Activated effector memory CD4-positive, alpha-beta T cell treated with anti-CD3 and anti-CD28 coated beads, Interleukin-2, amount 50 U/mL, for 16 hours (primary cell): ENCODE measurements around the gene DOCK3.
"Not testable (repeated sequence)": the region's sequence is repeated elsewhere in the genome, so short reads cannot be mapped to it uniquely, and the experiment has no call there.

Source experiments
- DNase-seq: peaks from one replicate; pipeline ENCODE4 v3.0.0-alpha.2; 2020

The DOCK3 gene

DNA sequence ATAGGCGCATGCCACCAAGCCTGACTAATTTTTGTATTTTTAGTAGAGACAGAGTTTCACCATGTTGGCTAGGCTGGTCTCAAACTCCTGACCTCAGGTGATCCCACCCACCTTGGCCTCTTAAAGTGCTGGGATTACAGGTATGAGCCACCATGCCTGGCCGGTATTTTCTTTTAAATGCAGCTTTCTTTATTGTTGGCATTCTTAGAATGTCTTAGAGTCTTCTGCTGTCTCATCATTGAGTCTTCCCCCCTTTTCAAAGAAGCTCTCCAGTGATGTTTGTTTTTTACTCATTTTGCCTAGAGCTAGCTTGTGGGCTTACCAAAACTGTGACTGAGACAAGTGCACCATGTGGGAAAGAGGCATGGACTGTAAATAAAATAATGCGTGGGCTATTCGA is 13.9 kb downstream of the DOCK3 start:
- DNase-seq, result not testable (repeated sequence)

DNA sequence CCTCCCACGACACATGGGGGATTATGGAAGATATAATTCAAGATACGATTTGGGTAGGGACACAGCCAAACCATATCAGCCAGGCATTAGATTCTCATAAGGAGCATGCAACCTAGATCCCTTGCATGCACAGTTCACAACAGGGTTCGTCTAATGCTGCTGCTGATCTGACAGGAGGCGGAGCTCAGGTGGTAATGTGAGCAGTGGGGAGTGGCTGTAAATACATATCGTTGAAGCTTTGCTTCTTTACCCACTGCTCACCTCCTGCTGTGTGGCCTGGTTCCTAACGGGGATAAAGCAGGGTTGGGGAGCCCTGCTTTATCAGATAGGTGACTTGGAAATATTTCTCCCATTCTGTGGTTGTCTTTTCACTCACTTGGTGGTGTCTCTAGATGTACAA is 14.8 kb downstream of the DOCK3 start:
- no peak for DNase-seq

DNA sequence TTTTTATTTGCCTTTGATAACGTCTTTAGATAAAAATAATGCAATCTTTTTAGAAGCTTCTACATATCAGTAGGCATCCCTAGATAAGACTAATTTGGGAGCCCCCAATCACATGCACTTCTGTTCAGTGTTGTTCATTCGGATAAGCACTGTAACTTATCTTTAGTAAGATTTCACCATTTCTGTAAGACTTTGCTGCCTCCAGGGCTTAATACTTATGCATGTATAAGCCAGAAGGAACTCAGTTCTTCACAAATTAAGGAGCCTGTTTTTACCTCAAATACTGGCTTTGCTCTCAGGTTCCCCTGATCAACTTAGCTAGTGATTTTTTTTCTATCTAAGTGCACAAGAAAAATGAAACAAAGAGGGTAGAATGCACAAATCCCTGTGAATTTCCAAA is 20.3 kb downstream of the DOCK3 start:
- no peak for DNase-seq

DNA sequence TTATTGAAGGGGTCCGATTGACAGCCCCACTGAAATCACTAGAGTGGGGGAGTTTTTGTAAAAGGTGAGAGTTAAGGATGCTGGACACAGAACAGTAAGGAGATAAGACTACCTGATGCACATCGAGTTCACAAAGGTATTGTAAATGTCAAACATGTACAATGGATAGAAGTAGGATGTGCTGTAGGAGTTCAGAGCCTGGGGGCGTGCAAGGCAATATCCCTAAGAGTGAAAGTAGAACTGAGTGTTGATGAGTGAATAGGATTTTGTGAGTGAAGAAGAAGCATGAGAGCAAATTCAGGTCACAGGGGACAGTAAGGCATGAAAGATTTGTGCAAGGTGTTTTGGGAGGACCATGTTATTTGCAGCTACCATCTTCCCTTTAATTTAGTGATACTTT is 21.5 kb downstream of the DOCK3 start:
- no peak for DNase-seq

DNA sequence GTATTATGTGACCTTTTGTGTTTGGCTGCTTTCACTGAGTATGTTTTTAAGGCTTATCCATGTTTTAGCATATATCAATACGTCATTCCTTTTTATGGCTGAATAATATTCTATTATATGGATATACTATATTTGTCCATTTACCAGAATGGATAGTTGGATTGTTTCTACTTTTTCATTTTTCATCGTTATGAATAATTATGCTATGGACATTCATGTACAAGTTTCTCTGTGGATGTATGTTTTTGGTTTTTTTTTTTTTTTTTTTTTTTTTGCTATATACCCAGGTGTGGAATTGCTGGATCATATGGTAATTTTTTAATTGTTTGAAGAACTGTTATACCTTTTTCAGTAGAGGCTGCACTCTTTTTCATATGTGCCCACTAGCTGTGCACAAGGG is 23.5 kb downstream of the DOCK3 start:
- DNase-seq, result no peak

DNA sequence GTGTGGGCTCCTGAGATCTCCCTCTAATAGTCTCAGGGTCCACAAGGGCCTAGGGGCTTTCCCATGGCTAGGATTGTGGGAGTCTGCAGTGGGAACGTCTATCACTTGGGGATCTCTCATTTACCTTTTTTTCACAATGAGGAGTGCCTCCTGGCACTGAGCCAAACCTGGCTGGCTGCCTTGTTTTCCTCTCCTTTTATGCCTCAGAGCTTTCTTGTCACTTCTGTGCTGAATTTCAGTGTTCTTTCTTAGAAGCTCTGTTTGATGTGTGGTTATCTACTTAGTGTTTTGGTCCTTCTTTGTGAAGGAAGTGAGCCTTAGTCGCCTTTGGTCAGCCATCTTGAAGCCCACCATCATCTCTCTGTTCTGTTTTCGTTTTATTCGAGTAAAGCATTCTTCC is 33.9 kb downstream of the DOCK3 start:
- no peak for DNase-seq

DNA sequence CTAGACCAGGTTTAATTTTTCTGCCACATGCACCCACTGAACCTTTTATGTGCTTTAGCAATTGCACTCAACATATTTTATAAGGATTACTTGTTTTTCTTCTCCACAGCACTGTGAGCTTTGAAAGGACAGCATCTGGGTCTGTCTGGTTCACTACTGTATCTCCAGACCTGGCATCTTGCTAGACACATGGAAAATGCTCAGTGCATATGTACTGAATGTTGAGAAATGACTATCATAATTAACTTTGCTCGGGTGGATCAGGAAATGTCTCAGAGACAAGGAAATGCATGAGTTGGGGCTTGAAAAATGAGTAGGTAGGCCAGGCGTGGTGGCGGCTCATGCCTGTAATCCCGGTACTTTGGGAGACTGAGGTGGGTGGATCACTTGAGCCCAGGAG is 40.2 kb downstream of the DOCK3 start:
- DNase-seq, result no peak

DNA sequence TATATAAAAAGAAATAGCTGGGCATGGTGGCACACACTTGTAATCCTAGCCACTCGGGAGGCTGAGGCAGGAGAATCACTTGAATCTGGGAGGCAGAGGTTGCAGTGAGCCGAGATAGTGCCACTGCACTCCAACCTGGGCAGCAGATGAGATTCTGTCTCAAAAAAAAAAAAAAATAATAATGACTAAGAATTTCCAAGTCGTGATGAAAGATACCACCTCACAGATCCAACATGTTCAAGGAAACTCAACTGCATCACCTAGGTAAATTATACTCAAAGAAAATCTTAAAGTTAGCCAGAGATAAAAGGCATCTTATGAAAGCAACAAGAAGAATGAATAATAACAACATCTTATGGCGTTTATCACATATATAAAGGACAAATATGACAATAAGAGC is 50.1 kb downstream of the DOCK3 start:
- no peak for DNase-seq

DNA sequence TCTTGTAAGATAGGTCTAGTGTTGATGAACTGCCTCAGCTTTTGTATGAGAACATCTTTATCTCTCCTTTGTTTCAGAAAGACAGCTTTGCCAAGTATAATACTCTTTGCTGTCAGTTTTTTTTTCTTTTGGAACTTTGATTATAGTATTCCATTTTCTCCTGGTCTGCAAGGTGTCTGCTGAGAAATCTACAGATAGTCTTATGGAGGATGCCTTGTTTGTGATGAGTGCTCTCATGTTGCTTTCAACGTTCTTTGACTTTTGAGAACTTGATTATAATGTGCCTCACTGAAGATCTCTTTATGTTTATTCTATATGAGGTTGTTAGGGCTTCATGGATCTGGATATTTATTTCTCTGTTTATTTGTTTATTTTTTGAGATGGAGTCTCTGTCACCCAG is 60.3 kb downstream of the DOCK3 start:
- no peak for DNase-seq

DNA sequence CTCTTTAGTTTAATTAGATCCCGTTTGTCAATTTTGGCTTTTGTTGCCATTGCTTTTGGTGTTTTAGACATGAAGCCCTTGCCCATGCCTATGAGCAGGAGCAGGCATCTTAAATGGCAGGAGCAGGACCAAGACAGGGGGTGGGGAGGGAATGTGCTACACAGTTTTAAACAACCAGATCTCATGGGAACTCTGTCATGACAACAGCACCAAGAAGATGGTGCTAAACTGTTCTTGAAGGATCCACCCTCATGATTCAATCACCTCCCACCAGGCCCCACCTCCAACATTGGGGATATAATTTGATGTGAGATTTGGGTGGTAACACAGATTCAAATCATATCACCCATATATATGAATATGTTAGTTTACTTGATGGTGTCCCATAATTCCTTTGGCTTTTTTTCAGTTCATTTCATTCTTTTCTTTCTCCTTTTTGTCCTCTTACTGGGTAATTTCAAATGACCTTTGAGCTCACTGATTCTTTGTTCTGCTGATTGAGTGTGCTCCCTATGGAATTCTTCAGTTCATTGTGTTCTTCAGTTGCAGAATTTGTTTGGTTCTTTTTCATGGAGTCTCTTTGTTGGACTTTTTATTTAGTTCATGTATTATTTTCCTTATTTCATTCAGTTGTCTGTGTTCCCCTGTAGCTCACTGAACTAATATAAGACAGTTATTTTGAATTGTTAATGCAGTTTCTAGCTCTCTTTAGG is 62.6 kb downstream of the DOCK3 start:
- DNase-seq, result no peak

DNA sequence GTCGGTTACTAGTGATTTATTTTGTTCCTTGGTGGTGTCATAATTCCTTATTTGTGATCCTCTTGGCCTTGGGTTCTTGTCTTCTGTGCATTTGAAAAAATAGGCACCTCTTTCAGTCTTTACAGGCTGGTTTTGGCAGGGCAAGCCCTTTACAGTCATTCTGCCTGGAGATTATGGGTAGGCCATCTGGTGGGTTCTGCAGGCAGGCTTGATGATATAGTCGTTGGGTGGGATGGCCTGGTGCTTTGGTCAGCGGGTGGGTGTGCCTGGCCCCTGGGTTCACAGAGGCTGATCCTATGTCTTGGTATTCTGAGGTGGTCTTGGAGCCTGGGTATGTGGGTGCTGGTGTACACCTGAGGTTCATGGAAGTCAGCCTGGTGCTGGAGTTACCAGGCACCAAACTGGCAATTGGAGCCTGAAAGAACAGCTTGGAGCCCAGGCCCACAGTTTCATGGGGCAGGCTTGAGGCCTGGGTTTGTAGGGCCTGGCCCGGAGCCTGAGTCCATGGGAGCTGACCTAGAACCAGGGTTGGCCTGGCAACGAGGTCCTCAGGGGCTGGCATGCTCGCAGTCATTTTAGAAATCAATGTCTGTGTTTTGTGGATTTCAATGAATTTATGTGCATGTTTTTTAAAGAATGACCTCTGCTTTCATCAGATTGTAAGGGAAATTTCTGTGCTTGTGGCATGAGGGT is 63.3 kb downstream of the DOCK3 start:
- no peak for DNase-seq

DNA sequence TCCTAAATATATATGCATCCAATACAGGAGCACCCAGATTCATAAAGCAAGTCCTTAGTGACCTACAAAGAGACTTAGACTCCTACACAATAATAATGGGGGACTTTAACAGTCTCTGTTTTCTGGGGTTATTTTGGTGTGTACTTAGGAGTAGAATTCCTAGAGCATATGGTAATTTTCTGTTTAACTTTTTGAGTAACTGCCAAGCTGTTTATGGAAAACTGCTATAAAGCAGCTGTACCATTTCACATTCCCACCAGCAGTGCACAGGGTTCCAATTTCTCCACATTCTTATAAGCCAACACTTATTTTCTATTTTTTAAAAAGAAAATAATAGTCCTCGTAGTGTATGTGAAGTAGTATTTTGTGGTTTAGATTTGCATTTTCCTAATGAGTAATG is 68.9 kb downstream of the DOCK3 start:
- no peak for DNase-seq

DNA sequence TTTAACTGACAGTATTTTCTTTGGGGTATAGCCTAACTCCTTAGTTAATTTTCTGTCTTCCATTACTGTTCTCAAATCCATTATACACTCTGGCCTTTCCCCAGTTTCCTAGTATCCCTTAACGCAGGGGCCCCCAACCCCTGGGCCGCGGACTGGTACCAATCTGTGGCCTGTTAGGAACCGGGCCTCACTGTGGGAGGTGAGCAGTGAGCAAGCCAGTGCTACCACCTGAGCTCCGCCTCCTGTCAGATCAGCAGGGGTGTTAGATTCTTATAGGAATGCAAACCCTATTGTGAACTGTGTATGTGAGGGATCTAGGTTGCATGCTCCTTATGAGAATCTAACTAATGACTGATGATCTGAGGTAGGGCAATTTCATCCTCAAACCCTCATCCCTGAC is 75.1 kb downstream of the DOCK3 start:
- DNase-seq, result no peak

DNA sequence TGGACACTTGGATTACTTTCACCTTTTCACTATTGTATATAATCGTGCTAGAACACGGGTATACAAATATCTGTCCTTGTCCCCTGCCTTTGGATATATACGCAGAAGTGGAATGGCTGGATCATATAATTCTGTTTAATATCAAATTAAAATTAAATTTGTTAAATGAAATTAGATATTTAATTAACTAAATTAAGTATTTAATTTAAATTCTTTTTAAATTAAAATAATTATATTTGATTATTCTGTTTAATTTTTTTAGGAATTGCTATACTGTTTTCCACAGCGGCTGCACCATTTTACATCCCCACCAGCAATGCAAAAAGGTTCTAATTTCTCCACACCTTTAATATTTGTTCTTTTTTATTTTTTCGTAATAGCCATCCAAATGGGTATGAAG is 84.3 kb downstream of the DOCK3 start:
- no peak for DNase-seq

DNA sequence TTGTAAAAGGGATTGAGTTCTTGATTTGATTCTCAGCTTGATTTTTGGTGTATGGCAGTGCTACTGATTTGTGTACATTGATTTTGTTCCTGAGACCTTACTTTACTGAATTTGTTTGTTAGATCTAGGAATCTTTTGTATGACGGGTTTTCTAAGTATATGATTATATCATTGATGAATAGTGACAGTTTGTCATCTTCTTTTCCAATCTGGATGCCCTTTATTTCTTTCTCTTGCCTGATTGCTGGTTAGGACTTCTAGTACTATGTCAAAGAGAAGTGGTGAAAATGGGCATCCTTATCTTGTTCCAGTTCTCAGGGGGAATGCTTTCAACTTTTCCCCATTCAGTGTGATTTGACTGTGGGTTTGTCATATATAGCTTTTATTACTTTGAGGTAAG is 103.0 kb downstream of the DOCK3 start:
- DNase-seq, result no peak

DNA sequence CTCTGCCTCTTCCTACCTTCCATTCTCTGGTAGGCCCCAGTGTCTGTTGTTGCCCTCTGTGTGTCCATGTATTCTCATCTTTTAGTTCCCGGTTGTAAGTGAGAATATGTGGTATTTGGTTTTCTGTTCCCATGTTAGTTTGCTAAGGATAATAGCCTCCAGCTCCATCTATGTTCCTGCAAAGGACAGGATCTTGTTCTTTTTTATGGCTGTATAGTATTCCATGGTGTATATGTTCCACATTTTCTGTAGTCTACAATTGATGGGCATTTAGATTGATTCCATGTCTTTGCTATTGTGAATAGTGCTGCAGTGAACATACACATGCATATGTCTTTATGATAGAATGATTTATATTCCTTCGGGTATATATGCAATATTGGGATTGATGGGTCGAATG is 107.0 kb downstream of the DOCK3 start:
- not testable (repeated sequence) for DNase-seq

DNA sequence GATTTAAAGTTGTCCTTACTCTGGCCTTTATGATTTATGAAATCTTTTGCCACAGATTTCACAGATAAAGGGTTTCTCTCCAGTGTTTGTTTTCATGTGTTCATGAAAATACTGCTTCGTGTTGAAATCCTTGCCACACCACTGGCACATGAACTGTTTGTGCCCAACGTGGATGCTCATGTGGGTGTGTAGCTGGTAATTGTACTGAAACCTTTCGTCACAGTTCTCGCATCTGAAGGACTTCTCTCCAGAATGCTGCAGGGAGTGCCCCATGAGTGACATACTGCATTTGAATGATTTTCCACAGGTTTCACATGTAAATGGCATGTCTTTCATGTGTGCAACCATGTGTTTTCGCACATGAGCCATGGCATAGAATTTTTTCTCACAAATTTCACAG is 111.9 kb downstream of the DOCK3 start:
- no peak for DNase-seq

DNA sequence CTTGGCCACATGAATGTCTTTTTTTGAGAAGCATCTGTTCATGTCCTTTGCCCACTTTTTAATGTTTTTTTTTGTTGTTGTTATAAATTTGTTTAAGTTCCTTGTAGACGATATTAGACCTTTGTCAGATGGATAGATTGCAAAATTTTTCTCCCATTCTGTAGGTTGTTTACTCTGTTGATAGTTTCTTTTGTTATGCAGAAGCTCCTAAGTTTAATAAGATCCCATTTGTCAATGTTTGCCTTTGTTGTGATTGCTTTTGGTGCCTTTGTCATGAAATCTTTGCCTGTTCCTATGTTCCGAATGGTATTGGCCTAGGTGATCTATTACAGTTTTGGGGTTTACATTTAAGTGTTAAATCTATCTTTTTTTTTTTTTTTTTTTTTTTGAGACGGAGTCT is 116.2 kb downstream of the DOCK3 start:
- not testable (repeated sequence) for DNase-seq

DNA sequence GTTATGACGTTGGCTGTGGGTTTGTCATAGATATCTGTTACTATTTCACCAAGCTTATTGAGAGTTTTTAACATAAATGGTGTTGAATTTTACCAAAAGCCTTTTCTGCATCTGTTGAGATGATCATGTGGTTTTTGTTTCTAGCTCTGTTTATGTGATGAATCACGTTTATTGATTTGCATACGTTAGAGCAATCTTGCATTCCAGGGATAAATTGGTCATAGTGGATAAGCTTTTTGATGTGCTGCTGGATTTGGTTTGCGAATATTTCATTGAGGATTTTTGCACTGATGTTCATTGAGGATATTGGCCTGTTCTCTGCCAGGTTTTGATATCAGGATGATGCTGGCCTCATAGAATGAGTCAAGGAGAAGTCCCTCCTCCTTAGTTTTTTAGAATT is 117.8 kb downstream of the DOCK3 start:
- no peak for DNase-seq

DNA sequence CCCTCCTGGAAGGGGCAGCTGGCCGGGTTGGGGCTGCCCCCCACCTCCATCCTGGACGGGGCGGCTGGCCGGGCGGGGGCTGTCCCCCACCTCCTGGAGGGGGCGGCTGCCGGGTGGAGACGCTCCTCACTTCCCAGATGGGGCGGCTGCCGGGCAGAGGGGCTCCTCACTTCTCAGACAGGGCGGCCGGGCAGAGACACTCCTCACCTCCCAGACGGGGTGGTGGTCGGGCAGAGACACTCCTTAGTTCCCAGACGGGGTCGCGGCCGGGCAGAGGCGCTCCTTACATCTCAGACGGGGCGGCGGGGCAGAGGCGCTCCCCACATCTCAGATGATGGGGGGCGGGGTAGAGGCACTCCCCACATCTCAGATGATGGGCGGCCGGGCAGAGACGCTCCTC is 129.1 kb downstream of the DOCK3 start:
- DNase-seq, result not testable (repeated sequence)

DNA sequence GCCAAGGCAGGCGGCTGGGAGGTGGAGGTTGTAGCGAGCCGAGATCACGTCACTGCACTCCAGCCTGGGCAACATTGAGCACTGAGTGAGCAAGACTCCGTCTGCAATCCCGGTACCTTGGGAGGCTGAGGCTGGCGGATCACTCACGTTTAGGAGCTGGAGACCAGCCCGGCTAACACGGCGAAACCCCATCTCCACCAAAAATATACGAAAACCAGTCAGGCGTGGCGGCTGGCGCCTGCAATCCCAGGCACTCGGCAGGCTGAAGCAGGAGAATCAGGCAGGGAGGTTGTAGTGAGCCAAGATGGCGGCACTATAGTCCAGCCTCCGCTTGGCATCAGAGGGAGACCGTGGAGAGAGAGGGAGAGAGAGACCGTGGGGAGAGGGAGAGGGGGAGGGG is 129.6 kb downstream of the DOCK3 start:
- not testable (repeated sequence) for DNase-seq

DNA sequence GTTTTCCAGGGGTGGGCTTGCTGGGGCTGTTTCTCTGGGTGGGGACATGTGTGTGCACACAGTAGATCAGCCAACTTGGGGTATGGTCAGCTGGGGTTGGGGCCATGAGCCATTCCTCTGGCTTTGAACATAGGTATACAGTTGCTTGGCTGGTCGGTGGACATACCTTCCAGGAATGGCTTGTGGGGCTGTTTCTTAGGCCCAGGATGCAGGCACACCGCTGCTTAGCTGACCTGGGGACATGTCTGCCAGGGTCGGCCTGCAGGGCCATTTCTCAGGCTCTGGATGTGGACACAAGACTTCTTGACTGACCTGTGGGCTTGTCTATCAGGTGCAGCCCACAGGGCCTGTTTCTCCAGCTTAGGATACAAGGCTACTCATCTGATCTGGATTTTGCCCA is 130.6 kb downstream of the DOCK3 start:
- no peak for DNase-seq

DNA sequence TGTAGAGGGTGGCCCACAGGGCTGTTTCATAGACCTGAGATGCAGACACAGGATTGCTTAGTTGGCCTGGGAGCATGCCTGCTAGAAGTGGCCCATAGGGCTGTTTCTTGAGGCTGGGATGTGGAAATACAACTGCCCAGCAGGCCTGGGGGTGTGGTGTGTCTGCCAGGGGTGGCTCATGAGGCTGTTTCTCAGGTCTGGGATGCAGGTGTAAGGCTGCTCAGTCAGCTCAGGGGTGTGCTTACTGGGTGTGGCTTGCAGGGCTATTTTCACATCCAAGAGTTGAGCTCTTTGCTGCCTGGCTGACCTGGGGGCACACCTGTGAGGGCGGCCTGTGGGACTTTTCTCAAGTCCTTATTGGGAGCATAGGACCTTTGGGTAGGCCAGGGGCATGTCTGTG is 131.3 kb downstream of the DOCK3 start:
- no peak for DNase-seq

DNA sequence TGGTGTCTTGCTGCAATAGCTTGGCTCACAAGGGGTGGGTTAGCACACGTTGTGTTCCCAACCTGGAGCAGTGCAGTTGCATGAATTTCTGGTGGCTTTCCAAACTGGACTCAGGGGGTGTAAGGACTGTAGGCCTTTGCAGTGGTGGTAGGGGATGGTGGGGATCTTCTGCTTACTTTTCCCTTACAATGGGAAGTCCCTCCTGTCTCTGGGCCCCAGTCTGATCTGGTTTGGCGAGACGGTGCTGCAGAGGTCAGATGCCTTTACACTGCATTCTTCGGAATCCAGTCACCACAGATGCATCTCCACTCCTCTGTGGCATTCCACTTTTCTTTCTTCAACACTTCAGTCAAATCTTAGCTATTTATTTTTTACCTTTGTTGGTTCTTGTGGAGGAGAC is 132.1 kb downstream of the DOCK3 start:
- no peak for DNase-seq

DNA sequence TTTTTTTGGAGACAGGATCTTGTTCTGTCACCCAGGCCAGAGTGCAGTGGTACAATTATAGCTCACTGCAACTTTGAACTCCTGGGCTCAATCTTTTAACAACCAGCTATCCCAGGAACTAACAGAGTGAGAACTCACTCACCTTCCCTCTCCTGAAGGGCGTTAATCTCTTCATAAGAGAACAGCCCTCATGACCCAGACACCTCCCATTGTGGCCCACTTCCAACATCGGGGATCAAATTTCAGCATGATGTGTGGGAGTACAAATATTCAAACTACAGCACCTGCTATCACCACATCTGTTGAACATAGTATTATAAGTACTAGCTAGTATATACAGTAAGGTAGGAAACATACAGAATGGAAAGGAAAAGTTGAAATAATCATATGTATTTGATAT is 132.5 kb downstream of the DOCK3 start:
- DNase-seq, result no peak
